ENCODE results near the gene SCIN. TPM values are rescaled to one million over a fixed set of nuclear protein-coding genes. Genes with fewer than 3 reads are reported as not detected.
"Not testable (repeated sequence)": the region's sequence is repeated elsewhere in the genome, so short reads cannot be mapped to it uniquely, and the experiment has no call there.

The SCIN gene
- total RNA-seq (ENCODE audit: unreplicated experiment), result not detected
- long read RNA-seq, result 0 reads

DNA sequence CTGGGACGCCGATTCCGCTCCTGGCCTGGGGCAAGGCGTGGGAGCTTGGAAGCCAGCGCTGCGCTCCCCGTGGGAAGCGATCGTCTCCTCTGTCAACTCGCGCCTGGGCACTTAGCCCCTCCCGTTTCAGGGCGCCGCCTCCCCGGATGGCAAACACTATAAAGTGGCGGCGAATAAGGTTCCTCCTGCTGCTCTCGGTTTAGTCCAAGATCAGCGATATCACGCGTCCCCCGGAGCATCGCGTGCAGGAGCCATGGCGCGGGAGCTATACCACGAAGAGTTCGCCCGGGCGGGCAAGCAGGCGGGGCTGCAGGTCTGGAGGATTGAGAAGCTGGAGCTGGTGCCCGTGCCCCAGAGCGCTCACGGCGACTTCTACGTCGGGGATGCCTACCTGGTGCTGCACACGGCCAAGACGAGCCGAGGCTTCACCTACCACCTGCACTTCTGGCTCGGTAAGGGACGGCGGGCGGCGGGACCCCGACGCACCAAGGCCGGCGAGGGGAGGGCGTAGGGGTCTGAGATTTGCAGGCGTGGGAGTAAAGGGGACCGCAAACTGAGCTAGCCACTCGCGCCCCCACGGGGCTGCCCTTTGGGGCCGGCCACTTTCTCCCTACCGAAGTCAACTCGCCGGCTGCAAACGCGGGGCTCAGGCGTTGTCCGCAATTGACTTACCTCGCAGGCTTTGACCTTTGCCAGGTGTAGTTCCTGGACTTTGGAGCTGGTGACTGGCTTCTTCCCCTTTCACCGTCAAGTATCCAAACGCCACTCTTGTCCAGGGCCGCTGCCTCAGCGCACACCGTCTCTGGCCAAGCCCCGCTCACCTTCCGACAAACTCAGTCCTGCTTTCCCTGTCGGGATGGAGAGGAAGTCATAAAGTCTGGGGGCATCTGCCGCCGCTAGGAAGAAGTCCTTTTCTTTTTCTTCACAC, at the start of gene SCIN:
TSS of gene SCIN (plus strand) at position 187 of the 928 bp plus-strand sequence. CDS start at position 254, 67 bp downstream.
- Mint-ChIP-seq H3K9me3 (ENCODE audit: unreplicated experiment) (no peaks in the 10 kb centered on the region), H3K27me3 (ENCODE audit: unreplicated experiment) (peaks cover 12% of the 10 kb centered on the region), H3K4me1 (ENCODE audit: low read depth, unreplicated experiment) (no peaks in the 10 kb centered on the region), H3K36me3 (ENCODE audit: unreplicated experiment) (no peaks in the 10 kb centered on the region), H3K4me3 (ENCODE audit: unreplicated experiment) (peak within 1 kb of the TSS; percentile 90), H3K27ac (ENCODE audit: unreplicated experiment) (no peak within 1 kb of the TSS)
- TF ChIP-seq, protein P1, sequence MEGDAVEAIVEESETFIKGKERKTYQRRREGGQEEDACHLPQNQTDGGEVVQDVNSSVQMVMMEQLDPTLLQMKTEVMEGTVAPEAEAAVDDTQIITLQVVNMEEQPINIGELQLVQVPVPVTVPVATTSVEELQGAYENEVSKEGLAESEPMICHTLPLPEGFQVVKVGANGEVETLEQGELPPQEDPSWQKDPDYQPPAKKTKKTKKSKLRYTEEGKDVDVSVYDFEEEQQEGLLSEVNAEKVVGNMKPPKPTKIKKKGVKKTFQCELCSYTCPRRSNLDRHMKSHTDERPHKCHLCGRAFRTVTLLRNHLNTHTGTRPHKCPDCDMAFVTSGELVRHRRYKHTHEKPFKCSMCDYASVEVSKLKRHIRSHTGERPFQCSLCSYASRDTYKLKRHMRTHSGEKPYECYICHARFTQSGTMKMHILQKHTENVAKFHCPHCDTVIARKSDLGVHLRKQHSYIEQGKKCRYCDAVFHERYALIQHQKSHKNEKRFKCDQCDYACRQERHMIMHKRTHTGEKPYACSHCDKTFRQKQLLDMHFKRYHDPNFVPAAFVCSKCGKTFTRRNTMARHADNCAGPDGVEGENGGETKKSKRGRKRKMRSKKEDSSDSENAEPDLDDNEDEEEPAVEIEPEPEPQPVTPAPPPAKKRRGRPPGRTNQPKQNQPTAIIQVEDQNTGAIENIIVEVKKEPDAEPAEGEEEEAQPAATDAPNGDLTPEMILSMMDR (IDR thresholded peaks at IDR 0.05; ENCODE audit: partially characterized antibody, unreplicated experiment), result no peak
- peak; percentile 54 for DNase-seq

DNA sequence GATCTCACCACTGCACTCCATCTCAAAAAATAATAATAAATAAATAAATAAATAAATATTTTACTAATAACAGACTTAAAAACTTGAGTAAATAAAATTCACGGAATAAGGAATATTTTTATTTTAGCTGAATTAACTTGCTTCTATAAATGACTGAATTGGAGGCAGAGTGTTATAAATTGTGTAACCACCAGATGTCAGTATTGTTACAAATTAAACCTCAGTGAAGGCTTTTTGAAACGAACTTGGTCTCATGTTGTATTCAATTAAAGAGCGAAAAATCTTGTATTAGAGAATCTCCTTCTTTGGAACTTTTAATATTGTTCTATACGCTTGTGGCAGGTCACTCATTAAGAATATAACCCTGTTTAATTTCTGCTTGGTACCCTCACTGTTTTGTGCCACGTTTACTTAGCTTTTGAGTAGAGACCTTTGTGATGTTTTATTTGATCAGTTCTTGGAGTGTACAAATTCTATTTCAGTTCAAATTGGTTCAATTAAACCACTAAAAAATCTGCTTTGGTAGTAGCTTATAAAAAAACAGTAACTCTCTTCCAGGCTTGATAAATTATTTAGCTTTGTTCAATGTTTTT, 45.6 kb upstream of the SCIN start:
- Mint-ChIP-seq H3K27me3 (ENCODE audit: unreplicated experiment) (peaks cover 1% of the 10 kb centered on the region), H3K4me1 (ENCODE audit: low read depth, unreplicated experiment) (no peaks in the 10 kb centered on the region), H3K36me3 (ENCODE audit: unreplicated experiment) (no peaks in the 10 kb centered on the region), H3K9me3 (ENCODE audit: unreplicated experiment) (no peaks in the 10 kb centered on the region), H3K4me3 (ENCODE audit: unreplicated experiment) (no peak overlapping the region), H3K27ac (ENCODE audit: unreplicated experiment) (no peak overlapping the region)
- no peak for DNase-seq
- TF ChIP-seq, protein P1 (IDR thresholded peaks at IDR 0.05; ENCODE audit: partially characterized antibody, unreplicated experiment), result peak; percentile 80

DNA sequence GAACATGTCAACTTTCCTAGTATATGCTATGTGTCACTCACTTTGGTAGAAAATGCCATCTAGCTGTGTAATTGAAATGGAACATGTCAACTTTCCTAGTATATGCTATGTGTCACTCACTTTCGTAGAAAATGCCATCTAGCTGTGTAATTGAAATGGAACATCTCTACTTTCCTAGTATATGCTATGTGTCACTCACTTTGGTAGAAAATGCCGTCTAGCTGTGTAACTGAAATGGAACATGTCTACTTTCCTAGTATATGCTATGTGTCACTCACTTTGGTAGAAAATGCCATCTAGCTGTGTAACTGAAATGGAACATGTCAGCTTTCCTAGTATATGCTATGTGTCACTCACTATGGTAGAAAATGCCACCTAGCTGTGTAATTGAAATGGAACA, 43.8 kb upstream of the SCIN start:
- H3K4me3 Mint-ChIP-seq (ENCODE audit: unreplicated experiment); H3K27ac Mint-ChIP-seq (ENCODE audit: unreplicated experiment); H3K36me3 Mint-ChIP-seq (ENCODE audit: unreplicated experiment); DNase-seq; H3K9me3 Mint-ChIP-seq (ENCODE audit: unreplicated experiment); H3K27me3 Mint-ChIP-seq (ENCODE audit: unreplicated experiment); H3K4me1 Mint-ChIP-seq (ENCODE audit: low read depth, unreplicated experiment): not testable (repeated sequence)

DNA sequence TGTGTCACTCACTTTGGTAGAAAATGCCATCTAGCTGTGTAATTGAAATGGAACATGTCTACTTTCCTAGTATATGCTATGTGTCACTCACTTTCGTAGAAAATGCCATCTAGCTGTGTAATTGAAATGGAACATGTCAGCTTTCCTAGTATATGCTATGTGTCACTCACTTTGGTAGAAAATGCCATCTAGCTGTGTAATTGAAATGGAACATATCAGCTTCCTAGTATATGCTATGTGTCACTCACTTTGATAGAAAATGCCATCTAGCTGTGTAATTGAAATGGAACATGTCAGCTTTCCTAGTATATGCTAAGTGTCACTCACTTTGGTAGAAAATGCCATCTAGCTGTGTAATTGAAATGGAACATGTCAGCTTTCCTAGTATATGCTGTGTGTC, 42.9 kb upstream of the SCIN start:
- not testable (repeated sequence) for H3K9me3 Mint-ChIP-seq (ENCODE audit: unreplicated experiment); DNase-seq; H3K27me3 Mint-ChIP-seq (ENCODE audit: unreplicated experiment); H3K27ac Mint-ChIP-seq (ENCODE audit: unreplicated experiment); H3K4me3 Mint-ChIP-seq (ENCODE audit: unreplicated experiment); H3K4me1 Mint-ChIP-seq (ENCODE audit: low read depth, unreplicated experiment); H3K36me3 Mint-ChIP-seq (ENCODE audit: unreplicated experiment)

DNA sequence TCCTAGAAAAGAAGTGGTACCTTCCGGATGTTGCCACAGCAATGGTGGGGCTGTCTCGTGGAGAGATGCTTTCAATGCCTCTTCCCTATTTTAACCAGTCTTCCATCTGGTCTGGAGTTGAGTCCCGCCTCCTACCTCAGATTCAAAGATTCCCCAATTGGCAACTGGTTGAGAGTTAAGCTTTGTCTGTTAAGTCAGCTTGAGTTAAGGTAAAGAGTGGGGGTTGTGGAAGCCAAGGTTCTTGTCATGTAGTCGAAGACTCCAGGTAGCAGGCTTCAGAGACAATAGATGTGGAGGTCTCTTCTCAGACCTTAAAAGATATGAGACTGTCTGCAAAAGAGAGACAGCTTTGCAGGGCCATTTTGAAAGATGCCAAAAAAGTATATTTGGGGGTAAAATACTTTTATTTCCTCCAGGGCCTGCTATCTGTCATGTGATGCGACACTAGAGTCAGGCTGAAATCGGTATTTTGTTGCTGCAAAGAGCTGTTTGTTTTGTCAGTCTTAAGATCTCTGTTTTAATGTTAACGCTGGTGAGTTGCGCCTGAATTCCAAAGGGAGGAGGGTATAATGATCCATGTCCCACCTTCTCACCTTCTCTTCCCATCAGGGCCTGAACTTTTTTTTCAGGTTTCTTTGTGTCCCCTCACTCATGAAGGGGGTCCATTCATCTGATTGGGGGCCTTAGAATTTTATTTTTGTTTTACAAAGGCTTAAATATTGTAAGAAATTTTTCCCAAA, 40.4 kb upstream of the SCIN start:
- H3K27me3 Mint-ChIP-seq (ENCODE audit: unreplicated experiment), result no peaks in the 10 kb centered on the region
- H3K4me1 Mint-ChIP-seq (ENCODE audit: low read depth, unreplicated experiment), result no peaks in the 10 kb centered on the region
- H3K27ac Mint-ChIP-seq (ENCODE audit: unreplicated experiment), result no peak overlapping the region
- H3K9me3 Mint-ChIP-seq (ENCODE audit: unreplicated experiment), result no peaks in the 10 kb centered on the region
- DNase-seq, result no peak
- no peak overlapping the region for H3K4me3 Mint-ChIP-seq (ENCODE audit: unreplicated experiment)
- TF ChIP-seq, protein P1 (IDR thresholded peaks at IDR 0.05; ENCODE audit: partially characterized antibody, unreplicated experiment), result no peak
- H3K36me3 Mint-ChIP-seq (ENCODE audit: unreplicated experiment), result no peaks in the 10 kb centered on the region

Data from glutamatergic neuron (in vitro differentiated cells).